ENCODE data around the gene ARHGAP26. TPM values are rescaled to one million over a fixed set of nuclear protein-coding genes. Genes with fewer than 3 reads are reported as not detected.

ARHGAP26 gene
- total RNA-seq, 1 experiment from 2014 or later: 65.5 TPM

DNA sequence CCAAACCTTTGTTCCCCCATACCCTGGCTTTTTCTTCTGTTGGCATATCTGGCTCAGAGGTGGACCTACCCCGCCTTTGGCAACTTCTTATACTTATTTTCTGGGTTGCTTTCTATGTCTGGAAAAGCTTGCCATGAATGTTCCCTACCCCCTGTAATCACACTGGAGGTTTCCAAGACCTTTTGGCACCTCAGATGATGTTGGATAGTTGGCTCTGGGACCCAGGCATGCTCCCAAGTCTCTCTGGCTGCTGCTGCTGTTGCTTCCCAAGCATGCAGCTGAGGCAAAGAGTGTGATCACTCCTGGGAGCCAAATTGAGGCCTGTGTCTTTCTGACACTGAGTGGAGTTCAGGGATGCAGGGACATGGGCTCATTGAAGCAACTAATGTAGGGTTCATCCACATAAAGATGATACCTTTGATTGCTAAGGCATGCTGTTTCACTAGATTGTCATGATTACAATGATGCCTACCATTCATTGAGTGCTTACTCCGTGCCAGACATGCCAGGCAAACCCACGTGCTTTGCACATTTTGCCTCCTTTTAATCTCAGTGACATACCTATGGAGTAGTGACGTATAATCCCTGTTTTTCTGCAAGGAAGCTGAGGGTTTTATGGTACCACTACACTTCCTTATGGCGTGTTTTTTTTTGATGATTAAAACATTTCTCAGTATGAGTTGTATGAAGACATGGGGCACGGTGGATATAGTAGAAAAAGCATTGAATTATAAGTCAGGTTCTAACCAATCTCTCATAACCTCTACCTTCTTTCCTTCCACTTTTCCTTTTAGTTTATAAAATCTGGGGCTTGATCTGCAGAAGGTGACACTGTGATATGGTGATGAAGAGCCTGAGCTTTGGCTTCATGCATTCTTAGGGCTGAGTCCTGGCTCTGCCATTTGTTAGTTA is 73.1 kb downstream of the ARHGAP26 start:
- ATAC-seq: no peak

DNA sequence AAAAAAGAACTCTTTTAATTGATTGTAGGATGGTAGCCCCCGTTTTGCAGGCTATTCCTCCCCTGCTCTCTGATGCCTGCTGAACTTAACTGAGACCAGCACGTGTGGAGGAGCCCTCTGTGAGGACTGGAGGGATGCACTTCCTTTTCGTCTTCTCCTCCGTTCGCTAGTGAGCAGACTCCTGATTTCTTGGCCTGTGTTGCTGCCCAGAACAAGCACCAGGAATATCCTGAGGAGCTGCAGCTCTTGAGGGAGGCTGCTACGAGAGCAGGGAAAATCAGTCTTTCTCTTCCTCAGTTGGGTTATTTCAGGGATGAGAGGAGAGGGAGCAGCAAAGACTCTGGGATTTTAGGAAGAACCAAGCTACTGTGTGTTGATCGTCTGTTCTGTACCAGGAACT is 74.7 kb downstream of the ARHGAP26 start:
- ATAC-seq (no peak), DNase-seq (ENCODE audit: low read depth, low spot score) (no peak)
- peak overlapping the region; percentile 75 for H3K27ac ChIP-seq (ENCODE audit: low read length)
- no peak for TF ChIP-seq TCF7L2 (IDR thresholded peaks at IDR 0.05; ENCODE audit: low read depth, low read length)
- H3K9me3 ChIP-seq (ENCODE audit: control insufficient read depth, insufficient read depth, low read depth, low read length): no peaks in the 10 kb centered on the region
- POLR2A ChIA-PET: no interaction called here
- no peaks in the 10 kb centered on the region for H3K36me3 ChIP-seq (ENCODE audit: control insufficient read depth, insufficient read depth, low read length)
- H3K4me1 ChIP-seq (ENCODE audit: control insufficient read depth, insufficient read depth, low read length): peaks cover 59% of the 10 kb centered on the region
- in situ Hi-C loops (cut with HindIII; ENCODE audit: low pct_unique_long_range_greater_than_20kb, low sequenced_read_pairs) (no loop called here), intact Hi-C loops (cut with micrococcal nuclease; ENCODE audit: unreplicated experiment) (no loop called here)
- no TSS peak for BruUV-seq (replicated peaks)
- H3K27me3 ChIP-seq (ENCODE audit: control insufficient read depth, insufficient read depth, low read length): no peaks in the 10 kb centered on the region
- CTCF ChIA-PET: interaction anchor here (0.6 to 0.7 kb wide), 2 partner anchors 21 to 22 kb away, joined by 5 to 7 read pairs; no protein-coding TSS in a partner anchor
- no peak overlapping the region for H3K4me3 ChIP-seq (ENCODE audit: low read depth in 2 of 2, low read length in 2 of 2)

More for the DNA sequence above, 73.1 kb downstream of the ARHGAP26 start:
- no peak for DNase-seq (ENCODE audit: low read depth, low spot score)
- H3K27ac ChIP-seq (ENCODE audit: low read length): peak overlapping the region; percentile 23; the same call in 1 of the 2 replicates
- intact Hi-C loops (cut with micrococcal nuclease; ENCODE audit: unreplicated experiment) (no loop called here), in situ Hi-C loops (cut with HindIII; ENCODE audit: low pct_unique_long_range_greater_than_20kb, low sequenced_read_pairs) (no loop called here)
- ChIA-PET POLR2A (no interaction called here), CTCF (interaction anchor here (0.7 kb wide), 1 partner anchor 290 kb away, joined by 8 read pairs; no protein-coding TSS in a partner anchor)
- H3K36me3 ChIP-seq (ENCODE audit: control insufficient read depth, insufficient read depth, low read length): no peaks in the 10 kb centered on the region
- H3K27me3 ChIP-seq (ENCODE audit: control insufficient read depth, insufficient read depth, low read length): no peaks in the 10 kb centered on the region
- BruUV-seq (replicated peaks): no TSS peak
- no peak for TF ChIP-seq CTCF (IDR thresholded peaks at IDR 0.05)
- TF ChIP-seq, protein P1, sequence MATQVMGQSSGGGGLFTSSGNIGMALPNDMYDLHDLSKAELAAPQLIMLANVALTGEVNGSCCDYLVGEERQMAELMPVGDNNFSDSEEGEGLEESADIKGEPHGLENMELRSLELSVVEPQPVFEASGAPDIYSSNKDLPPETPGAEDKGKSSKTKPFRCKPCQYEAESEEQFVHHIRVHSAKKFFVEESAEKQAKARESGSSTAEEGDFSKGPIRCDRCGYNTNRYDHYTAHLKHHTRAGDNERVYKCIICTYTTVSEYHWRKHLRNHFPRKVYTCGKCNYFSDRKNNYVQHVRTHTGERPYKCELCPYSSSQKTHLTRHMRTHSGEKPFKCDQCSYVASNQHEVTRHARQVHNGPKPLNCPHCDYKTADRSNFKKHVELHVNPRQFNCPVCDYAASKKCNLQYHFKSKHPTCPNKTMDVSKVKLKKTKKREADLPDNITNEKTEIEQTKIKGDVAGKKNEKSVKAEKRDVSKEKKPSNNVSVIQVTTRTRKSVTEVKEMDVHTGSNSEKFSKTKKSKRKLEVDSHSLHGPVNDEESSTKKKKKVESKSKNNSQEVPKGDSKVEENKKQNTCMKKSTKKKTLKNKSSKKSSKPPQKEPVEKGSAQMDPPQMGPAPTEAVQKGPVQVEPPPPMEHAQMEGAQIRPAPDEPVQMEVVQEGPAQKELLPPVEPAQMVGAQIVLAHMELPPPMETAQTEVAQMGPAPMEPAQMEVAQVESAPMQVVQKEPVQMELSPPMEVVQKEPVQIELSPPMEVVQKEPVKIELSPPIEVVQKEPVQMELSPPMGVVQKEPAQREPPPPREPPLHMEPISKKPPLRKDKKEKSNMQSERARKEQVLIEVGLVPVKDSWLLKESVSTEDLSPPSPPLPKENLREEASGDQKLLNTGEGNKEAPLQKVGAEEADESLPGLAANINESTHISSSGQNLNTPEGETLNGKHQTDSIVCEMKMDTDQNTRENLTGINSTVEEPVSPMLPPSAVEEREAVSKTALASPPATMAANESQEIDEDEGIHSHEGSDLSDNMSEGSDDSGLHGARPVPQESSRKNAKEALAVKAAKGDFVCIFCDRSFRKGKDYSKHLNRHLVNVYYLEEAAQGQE (IDR thresholded peaks at IDR 0.05; ENCODE audit: insufficient read depth in 1 of 2, low read depth in 2 of 2, low read length in 1 of 2): no peak
- TF ChIP-seq TCF7L2 (IDR thresholded peaks at IDR 0.05; ENCODE audit: low read depth, low read length): no peak
- TF ChIP-seq POLR2AphosphoS5 (IDR thresholded peaks at IDR 0.05; ENCODE audit: low read depth, low read length): no peak
- no peak for TF ChIP-seq SIN3A (IDR thresholded peaks at IDR 0.05; ENCODE audit: borderline replicate concordance, insufficient read depth, low read depth, low read length)
- H3K9me3 ChIP-seq (ENCODE audit: control insufficient read depth, insufficient read depth, low read depth, low read length): no peaks in the 10 kb centered on the region
- H3K4me1 ChIP-seq (ENCODE audit: control insufficient read depth, insufficient read depth, low read length): peaks cover 60% of the 10 kb centered on the region
- no peak overlapping the region for H3K4me3 ChIP-seq (ENCODE audit: low read depth in 2 of 2, low read length in 2 of 2)
